Suprapubic skin (tissue), 4 donors: ENCODE data around the gene PIGS. TPM values are rescaled to one million over a fixed set of nuclear protein-coding genes. Genes with fewer than 3 reads are reported as not detected.
A peak's percentile ranks its signal among the peaks of the same experiment; 100 is the strongest.

ENCODE experiments used
- DNase-seq, 2 donors: peaks; one replicate each; pipeline ENCODE4 v3.0.0-alpha.2; 2019; ENCODE audit warnings: low spot score in 2 of 2
- H3K27ac ChIP-seq: fragments of 200-600 bp; sonication (generic); one replicate; pipeline ENCODE4 v1.5.1; 2019
- H3K27me3 ChIP-seq: fragments of 200-600 bp; sonication (generic); one replicate; pipeline ENCODE4 v1.5.1; 2019
- H3K36me3 ChIP-seq: fragments of 200-600 bp; sonication (generic); one replicate; pipeline ENCODE4 v1.5.1; 2019
- H3K4me1 ChIP-seq: fragments of 200-600 bp; sonication (generic); one replicate; pipeline ENCODE4 v1.5.1; 2019
- H3K4me3 ChIP-seq: fragments of 200-600 bp; sonication (generic); one replicate; pipeline ENCODE4 v1.5.1; 2019; ENCODE audit warnings: mild to moderate bottlenecking
- H3K9me3 ChIP-seq: fragments of 200-600 bp; sonication (generic); one replicate; pipeline ENCODE4 v1.5.1; 2019
- EP300 ChIP-seq: sonication (generic); formaldehyde crosslinking; IDR thresholded peaks from one replicate; pipeline ENCODE4 v1.6.1; 2017; ENCODE audit warnings: antibody characterized with exemption
- POLR2A ChIP-seq, 2 donors: fragments of 450-650 bp; IDR thresholded peaks; one replicate each; pipeline ENCODE4 v1.6.1; 2017; ENCODE audit warnings: antibody characterized with exemption in 2 of 2, mild to moderate bottlenecking in 2 of 2, moderate library complexity in 2 of 2
- POLR2AphosphoS5 ChIP-seq, 3 donors: sonication (generic); formaldehyde crosslinking; IDR thresholded peaks; one replicate each; pipeline ENCODE4 v1.6.1; 2017; ENCODE audit warnings: antibody characterized with exemption in 3 of 3
- WGBS: methylation state at CpG from one replicate; pipeline ENCODE4 v1.1.5; 2018; 5-methylcytosine and 5-hydroxymethylcytosine counted together
- total RNA-seq, 4 donors: library from RNA; depleted of rRNA; stranded (reverse); fragments of >200 nt; gene quantifications; one replicate each; pipeline ENCODE4 v1.1.0, GENCODE V29; 2016
- TF ChIP-seq, protein P1 (sequence below), 2 donors: fragments of 200-600 bp in 1 of 2; fragments of 450-650 bp in 1 of 2; sonication (generic) in 1 of 2; IDR thresholded peaks; one replicate each; pipeline ENCODE4 v1.5.1; 2016 to 2019; ENCODE audit warnings: antibody characterized with exemption in 2 of 2, mild to moderate bottlenecking in 1 of 2, moderate library complexity in 1 of 2

PIGS gene
- 10 to 100 TPM; 38.1 to 76.4 (median 59.2) TPM for total RNA-seq

DNA sequence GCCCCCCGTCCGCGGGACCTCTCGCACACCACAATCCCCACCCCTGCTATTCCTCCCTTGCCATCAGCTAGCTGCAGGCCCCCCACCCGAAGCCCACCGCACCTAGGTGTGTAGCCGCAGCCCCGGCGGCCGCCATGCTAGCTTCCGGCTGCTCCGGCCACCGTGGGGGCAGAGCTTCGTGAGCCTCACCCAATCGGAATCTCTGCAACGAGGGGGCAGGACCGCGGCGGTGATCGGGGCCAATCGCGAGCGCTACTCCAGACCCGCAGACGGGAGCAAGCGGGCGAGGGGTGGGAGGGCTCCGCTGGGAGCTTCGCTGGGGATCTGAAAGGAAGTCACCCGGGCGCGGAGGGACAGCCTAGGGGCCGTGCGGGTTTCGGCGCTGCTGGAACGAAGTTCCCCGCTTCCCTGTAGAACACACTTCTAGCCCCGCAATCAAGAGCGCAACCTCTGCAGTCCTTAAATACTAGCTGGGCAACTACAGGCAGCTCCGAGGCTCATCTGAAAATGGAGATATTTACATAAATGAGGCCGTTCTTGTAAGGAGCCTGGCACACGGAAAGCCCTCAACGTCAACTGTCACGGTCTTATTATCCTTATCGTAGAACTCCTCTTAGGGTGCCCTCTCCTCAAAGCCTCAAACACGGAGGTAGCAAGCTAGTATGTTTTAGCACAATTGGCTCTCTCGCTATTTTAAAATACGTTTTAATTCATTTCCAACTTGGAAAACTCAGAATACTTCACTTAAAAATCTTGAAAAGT, at the start of gene PIGS:
Gene PIGS, minus strand, starts transcription at position 164 of the 762 bp plus-strand sequence. Its CDS starts 28 bp downstream, at position 136.
- H3K9me3 ChIP-seq: no peaks in the 10 kb centered on the region
- H3K4me1 ChIP-seq: peaks cover 26% of the 10 kb centered on the region
- no peaks in the 10 kb centered on the region for H3K36me3 ChIP-seq
- TF ChIP-seq POLR2A (IDR thresholded peaks at IDR 0.05) (peak in 1 of 2 donors; percentile 58), POLR2AphosphoS5 (IDR thresholded peaks at IDR 0.05) (peak in 2 of 3 donors; percentile 20 to 34)
- TF ChIP-seq, protein P1, sequence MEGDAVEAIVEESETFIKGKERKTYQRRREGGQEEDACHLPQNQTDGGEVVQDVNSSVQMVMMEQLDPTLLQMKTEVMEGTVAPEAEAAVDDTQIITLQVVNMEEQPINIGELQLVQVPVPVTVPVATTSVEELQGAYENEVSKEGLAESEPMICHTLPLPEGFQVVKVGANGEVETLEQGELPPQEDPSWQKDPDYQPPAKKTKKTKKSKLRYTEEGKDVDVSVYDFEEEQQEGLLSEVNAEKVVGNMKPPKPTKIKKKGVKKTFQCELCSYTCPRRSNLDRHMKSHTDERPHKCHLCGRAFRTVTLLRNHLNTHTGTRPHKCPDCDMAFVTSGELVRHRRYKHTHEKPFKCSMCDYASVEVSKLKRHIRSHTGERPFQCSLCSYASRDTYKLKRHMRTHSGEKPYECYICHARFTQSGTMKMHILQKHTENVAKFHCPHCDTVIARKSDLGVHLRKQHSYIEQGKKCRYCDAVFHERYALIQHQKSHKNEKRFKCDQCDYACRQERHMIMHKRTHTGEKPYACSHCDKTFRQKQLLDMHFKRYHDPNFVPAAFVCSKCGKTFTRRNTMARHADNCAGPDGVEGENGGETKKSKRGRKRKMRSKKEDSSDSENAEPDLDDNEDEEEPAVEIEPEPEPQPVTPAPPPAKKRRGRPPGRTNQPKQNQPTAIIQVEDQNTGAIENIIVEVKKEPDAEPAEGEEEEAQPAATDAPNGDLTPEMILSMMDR (IDR thresholded peaks at IDR 0.05): no peak
- peak within 1 kb of the TSS; percentile 47 for H3K27ac ChIP-seq
- DNase-seq: peak; percentile 98 to 99
- H3K27me3 ChIP-seq: no peaks in the 10 kb centered on the region
- 1% methylated on average over 13 of the region's 49 CpGs for WGBS
- peak within 1 kb of the TSS; percentile 97 for H3K4me3 ChIP-seq

DNA sequence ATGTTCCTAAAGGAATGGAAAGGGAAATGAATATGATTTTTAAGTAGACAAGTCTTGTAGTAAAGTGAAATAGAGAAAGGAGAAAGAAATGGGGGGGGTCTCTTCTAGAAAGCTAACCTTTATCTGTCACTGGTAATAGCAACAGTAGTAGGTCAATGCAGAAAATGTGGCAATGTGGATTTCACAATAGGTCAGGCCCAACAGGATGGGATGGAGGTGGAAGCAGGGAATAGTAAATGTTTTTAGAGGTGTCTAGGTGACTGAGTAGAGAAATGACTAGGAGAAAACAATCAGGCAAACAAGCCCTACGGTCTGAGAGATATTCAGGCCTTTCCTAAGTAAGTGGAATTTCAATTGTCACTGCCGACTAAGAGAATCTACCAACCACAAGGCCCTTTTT, 48.7 kb upstream of the PIGS start:
- 86% methylated on average over 2 of the region's 2 CpGs for WGBS
- no peak for DNase-seq
- Histone ChIP-seq H3K36me3 (peaks cover 100% of the 10 kb centered on the region), H3K9me3 (no peaks in the 10 kb centered on the region), H3K4me3 (no peak overlapping the region), H3K4me1 (no peaks in the 10 kb centered on the region), H3K27me3 (no peaks in the 10 kb centered on the region), H3K27ac (no peak overlapping the region)
- no peak for TF ChIP-seq EP300
- TF ChIP-seq POLR2AphosphoS5 (IDR thresholded peaks at IDR 0.05): no peak
- no peak for TF ChIP-seq POLR2A (IDR thresholded peaks at IDR 0.05)
- TF ChIP-seq, protein P1 (IDR thresholded peaks at IDR 0.05): no peak

DNA sequence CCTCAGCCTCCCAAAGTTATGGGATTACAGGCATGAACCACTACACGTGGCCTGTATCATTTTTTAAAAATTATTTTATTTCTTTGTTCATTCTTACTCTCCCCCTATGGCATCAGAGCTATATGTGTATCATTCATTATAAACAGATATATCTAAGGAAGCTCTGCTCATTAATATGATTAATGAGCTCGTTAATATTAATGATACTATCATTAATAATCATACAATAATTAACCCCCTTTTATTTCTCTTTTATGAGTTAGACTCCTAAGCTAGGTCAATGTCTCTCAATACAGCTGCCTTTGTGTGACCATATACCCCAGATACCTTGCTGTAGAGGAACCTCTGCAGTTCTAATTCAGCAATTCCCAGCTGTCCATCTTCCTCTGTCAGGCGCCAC, 47.1 kb upstream of the PIGS start:
- WGBS: 94% methylated on average over 3 of the region's 3 CpGs
- H3K36me3 ChIP-seq: peaks cover 100% of the 10 kb centered on the region
- H3K27ac ChIP-seq: no peak overlapping the region
- TF ChIP-seq POLR2AphosphoS5 (IDR thresholded peaks at IDR 0.05): no peak
- no peak for TF ChIP-seq POLR2A (IDR thresholded peaks at IDR 0.05)
- no peak for TF ChIP-seq EP300
- TF ChIP-seq, protein P1 (IDR thresholded peaks at IDR 0.05): no peak
- H3K4me3 ChIP-seq: no peak overlapping the region
- peaks cover 6% of the 10 kb centered on the region for H3K4me1 ChIP-seq
- no peak for DNase-seq
- no peaks in the 10 kb centered on the region for H3K27me3 ChIP-seq
- H3K9me3 ChIP-seq: no peaks in the 10 kb centered on the region

DNA sequence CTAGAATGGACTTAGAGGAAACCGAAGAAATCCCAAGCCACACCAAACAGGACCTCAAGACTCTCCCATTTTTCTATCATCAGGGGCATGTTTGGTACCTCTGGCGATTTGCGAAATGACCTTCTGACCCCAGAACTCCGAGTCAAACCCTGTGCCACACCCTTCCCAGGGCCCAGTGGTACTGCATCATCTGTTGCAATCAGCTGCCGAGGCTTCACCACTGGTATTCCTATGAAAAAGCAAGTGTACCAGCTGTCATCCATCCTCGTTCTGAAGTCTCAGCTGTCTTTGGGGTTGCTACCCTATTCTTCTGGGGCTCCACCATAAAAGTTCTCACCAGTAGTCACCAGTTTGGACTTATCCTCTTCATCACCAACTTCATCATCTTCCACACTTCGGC, 45.0 kb upstream of the PIGS start:
- Histone ChIP-seq H3K27me3 (no peaks in the 10 kb centered on the region), H3K4me3 (no peak overlapping the region), H3K36me3 (peaks cover 83% of the 10 kb centered on the region), H3K4me1 (peaks cover 6% of the 10 kb centered on the region), H3K9me3 (no peaks in the 10 kb centered on the region), H3K27ac (no peak overlapping the region)
- no peak for TF ChIP-seq EP300
- TF ChIP-seq POLR2A (IDR thresholded peaks at IDR 0.05): no peak
- TF ChIP-seq, protein P1 (IDR thresholded peaks at IDR 0.05): no peak
- no peak for TF ChIP-seq POLR2AphosphoS5 (IDR thresholded peaks at IDR 0.05)
- no peak for DNase-seq
- WGBS: 80% methylated on average over 7 of the region's 7 CpGs

DNA sequence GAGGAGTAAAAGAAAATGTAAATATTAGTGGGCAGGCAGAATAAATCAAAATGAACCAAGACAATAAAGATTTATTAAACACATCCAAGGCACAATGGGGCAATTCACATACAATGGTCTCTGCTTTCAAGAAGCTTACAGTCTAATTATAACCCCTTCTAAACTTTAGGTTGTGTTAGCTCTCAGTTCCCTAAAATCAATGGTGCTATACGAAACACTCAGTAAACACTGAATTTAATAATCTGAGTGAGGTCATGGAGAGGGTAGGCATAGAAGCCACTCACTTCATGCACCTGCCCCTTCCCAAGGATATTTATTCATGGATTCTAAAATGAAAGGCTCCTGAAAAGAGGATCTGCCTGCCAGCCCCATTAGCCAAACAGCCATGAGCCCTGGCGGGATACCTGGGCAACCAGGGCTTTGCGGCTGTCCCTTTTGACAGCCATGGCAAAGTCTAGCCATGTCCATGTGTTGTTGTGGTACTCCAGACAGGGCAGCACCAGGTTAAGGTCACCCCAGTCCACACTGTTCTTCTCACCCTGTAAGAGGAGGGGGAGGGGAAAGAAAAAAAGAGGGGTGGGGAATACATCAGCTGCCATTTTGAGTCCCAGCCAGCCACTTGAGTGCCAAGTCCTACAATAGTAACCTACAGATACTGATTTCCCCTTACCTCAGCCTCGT, 44.1 kb upstream of the PIGS start:
- no peak overlapping the region for H3K4me3 ChIP-seq
- H3K36me3 ChIP-seq: peaks cover 77% of the 10 kb centered on the region
- no peak for DNase-seq
- WGBS: 93% methylated on average over 4 of the region's 4 CpGs
- no peaks in the 10 kb centered on the region for H3K27me3 ChIP-seq
- H3K4me1 ChIP-seq: peaks cover 6% of the 10 kb centered on the region
- H3K9me3 ChIP-seq: no peaks in the 10 kb centered on the region
- H3K27ac ChIP-seq: no peak overlapping the region
- TF ChIP-seq, protein P1 (IDR thresholded peaks at IDR 0.05): no peak
- TF ChIP-seq POLR2A (IDR thresholded peaks at IDR 0.05): no peak
- no peak for TF ChIP-seq EP300
